NOMO-1 treated with DMSO at 0.1 percent for 48 hours (cell line): ENCODE results near the gene DSTYK.

Source experiments
- DNase-seq: peaks from one replicate; lab custom pipeline; 2025; ENCODE audit not compliant: unreplicated experiment; lab: John Stamatoyannopoulos, UW

DSTYK gene

GRCh38 chr1:205225901-205226765 is 14.6 kb upstream of the DSTYK start:
- DNase-seq = no peak

GRCh38 chr1:205224736-205225135 is 13.2 kb upstream of the DSTYK start:
- DNase-seq = no peak

GRCh38 chr1:205220421-205220820 is 8.9 kb upstream of the DSTYK start:
- no peak for DNase-seq

- DNase-seq = no peak
These were observed 5.9 kb upstream of the DSTYK start for GRCh38 chr1:205217418-205217817.

- DNase-seq = no peak
These were observed 5.1 kb upstream of the DSTYK start for GRCh38 chr1:205216588-205216987.

- DNase-seq = peak; percentile 86
These were observed 3.3 kb upstream of the DSTYK start for GRCh38 chr1:205214756-205215155.

GRCh38 chr1:205211839-205212536 is 486 bp upstream of the DSTYK start:
- peak; percentile 82 for DNase-seq

- no peak for DNase-seq
These were observed 740 bp downstream of the DSTYK start for GRCh38 chr1:205210756-205211168.

GRCh38 chr1:205208811-205209210 is 2.7 kb downstream of the DSTYK start:
- DNase-seq = no peak

GRCh38 chr1:205205055-205205454 is 6.4 kb downstream of the DSTYK start:
- no peak for DNase-seq

- no peak for DNase-seq
These were observed 7.0 kb downstream of the DSTYK start for GRCh38 chr1:205204552-205204951.

GRCh38 chr1:205199931-205200299 is 11.6 kb downstream of the DSTYK start:
- no peak for DNase-seq

- no peak for DNase-seq
These were observed 12.2 kb downstream of the DSTYK start for GRCh38 chr1:205199090-205199930.

- DNase-seq = no peak
These were observed 19.2 kb downstream of the DSTYK start for GRCh38 chr1:205192287-205192686.

- no peak for DNase-seq
These were observed 19.9 kb downstream of the DSTYK start for GRCh38 chr1:205191622-205192021.

GRCh38 chr1:205190845-205191577 is 20.5 kb downstream of the DSTYK start:
- no peak for DNase-seq

- peak; percentile 28 for DNase-seq
These were observed 22.4 kb downstream of the DSTYK start for GRCh38 chr1:205189131-205189530.

GRCh38 chr1:205188596-205188995 is 22.9 kb downstream of the DSTYK start:
- DNase-seq = no peak

- DNase-seq = no peak
These were observed 23.4 kb downstream of the DSTYK start for GRCh38 chr1:205188098-205188497.

- DNase-seq = no peak
These were observed 24.1 kb downstream of the DSTYK start for GRCh38 chr1:205187420-205187819.

- no peak for DNase-seq
These were observed 25.3 kb downstream of the DSTYK start for GRCh38 chr1:205186191-205186590.
